AG09319 (cell line): ENCODE results near the gene LRP5.

Experiments
- DNase-seq: peaks from one replicate; pipeline ENCODE4 v3.0.0-alpha.2; 2010; ENCODE audit warnings: low read depth; ENCODE audit errors: extremely low read depth
- CTCF ChIP-seq: IDR thresholded peaks from 2 replicates; pipeline ENCODE4 v1.5.1; 2011; ENCODE audit warnings: low read depth, mild to moderate bottlenecking, inconsistent platforms, low read length, moderate library complexity

Gene LRP5

GRCh38 chr11:68346462-68346790, 34.0 kb downstream of the LRP5 start:
- no peak for DNase-seq
- TF ChIP-seq CTCF: no peak

GRCh38 chr11:68347345-68347744, 35.0 kb downstream of the LRP5 start:
- DNase-seq: no peak

GRCh38 chr11:68347841-68348240, 35.5 kb downstream of the LRP5 start:
- no peak for TF ChIP-seq CTCF
- DNase-seq: no peak

More at GRCh38 chr11:68347345-68347744, 35.0 kb downstream of the LRP5 start:
- TF ChIP-seq CTCF: no peak

GRCh38 chr11:68349461-68350249, 37.3 kb downstream of the LRP5 start:
- no peak for TF ChIP-seq CTCF
- no peak for DNase-seq

GRCh38 chr11:68350759-68351449, 38.5 kb downstream of the LRP5 start:
- TF ChIP-seq CTCF: no peak
- no peak for DNase-seq

GRCh38 chr11:68351450-68352275, 39.3 kb downstream of the LRP5 start:
- TF ChIP-seq CTCF: no peak
- DNase-seq: no peak
